Iris pigment epithelial cell (primary cell): ENCODE data around the gene VGLL3.
A peak's percentile ranks its signal among the peaks of the same experiment; 100 is the strongest.
"Not testable (repeated sequence)": the region's sequence is repeated elsewhere in the genome, so short reads cannot be mapped to it uniquely, and the experiment has no call there.

Experiments
- DNase-seq: peaks from one replicate; pipeline ENCODE4 v3.0.0-alpha.2; 2011; ENCODE audit warnings: low read depth

The VGLL3 gene

GRCh38 chr3:86990734-86991481 is at the start of gene VGLL3:
Gene VGLL3, minus strand, starts transcription at chr3:86991149. Its CDS starts 406 bp downstream, at chr3:86990743.
- peak; percentile 97 for DNase-seq

GRCh38 chr3:87037652-87038051 is 46.7 kb upstream of the VGLL3 start:
- no peak for DNase-seq

GRCh38 chr3:87036671-87037070 is 45.7 kb upstream of the VGLL3 start:
- no peak for DNase-seq

- no peak for DNase-seq
Measured at GRCh38 chr3:87035339-87035738, 44.4 kb upstream of the VGLL3 start.

GRCh38 chr3:87033205-87033604 is 42.3 kb upstream of the VGLL3 start:
- no peak for DNase-seq

- no peak for DNase-seq
Measured at GRCh38 chr3:87025661-87026645, 35.0 kb upstream of the VGLL3 start.

- not testable (repeated sequence) for DNase-seq
Measured at GRCh38 chr3:87017370-87017769, 26.4 kb upstream of the VGLL3 start.

GRCh38 chr3:87009271-87009670 is 18.3 kb upstream of the VGLL3 start:
- no peak for DNase-seq

- peak; percentile 67 for DNase-seq
Measured at GRCh38 chr3:87006844-87007439, 16.0 kb upstream of the VGLL3 start.

GRCh38 chr3:87004883-87005282 is 13.9 kb upstream of the VGLL3 start:
- DNase-seq = no peak

GRCh38 chr3:87002346-87002745 is 11.4 kb upstream of the VGLL3 start:
- no peak for DNase-seq

- no peak for DNase-seq
Measured at GRCh38 chr3:87001473-87002098, 10.6 kb upstream of the VGLL3 start.

- DNase-seq = no peak
Measured at GRCh38 chr3:87000940-87001339, 10.0 kb upstream of the VGLL3 start.

GRCh38 chr3:86998569-86998968 is 7.6 kb upstream of the VGLL3 start:
- no peak for DNase-seq

GRCh38 chr3:86996261-86996955 is 5.5 kb upstream of the VGLL3 start:
- DNase-seq = peak; percentile 93

- DNase-seq = peak; percentile 97
Measured at GRCh38 chr3:86995537-86995936, 4.6 kb upstream of the VGLL3 start.

- DNase-seq = peak; percentile 90
Measured at GRCh38 chr3:86993704-86994103, 2.8 kb upstream of the VGLL3 start.

- peak; percentile 71 for DNase-seq
Measured at GRCh38 chr3:86991840-86992435, 989 bp upstream of the VGLL3 start.

- DNase-seq = no peak
Measured at GRCh38 chr3:86991482-86991815, 500 bp upstream of the VGLL3 start.

GRCh38 chr3:86990012-86990733 is 776 bp downstream of the VGLL3 start:
- DNase-seq = no peak
